Upper lobe of right lung (tissue), 1 donor: ENCODE results near the gene S100A4. TPM values are rescaled to one million over a fixed set of nuclear protein-coding genes. Genes with fewer than 3 reads are reported as not detected.

Experiments
- ATAC-seq: fragments of 200-7000 bp; cut with Tn5 transposase; one replicate; pipeline ENCODE4 v1.9.1; 2020; ENCODE audit warnings: mild to moderate bottlenecking, moderate library complexity
- DNase-seq: peaks from one replicate; pipeline ENCODE4 v3.0.0-alpha.2; 2020
- H3K27ac ChIP-seq: fragments of 200-600 bp; one replicate; pipeline ENCODE4 v1.8.0; 2022
- H3K27me3 ChIP-seq: fragments of 200-600 bp; one replicate; pipeline ENCODE4 v1.8.0; 2022; ENCODE audit warnings: mild to moderate bottlenecking
- H3K36me3 ChIP-seq: fragments of 200-600 bp; one replicate; pipeline ENCODE4 v1.8.0; 2022
- H3K4me1 ChIP-seq: fragments of 200-600 bp; one replicate; pipeline ENCODE4 v1.8.0; 2022
- H3K4me3 ChIP-seq: fragments of 200-600 bp; one replicate; pipeline ENCODE4 v1.8.0; 2022; ENCODE audit warnings: mild to moderate bottlenecking
- H3K9me3 ChIP-seq: fragments of 200-600 bp; one replicate; pipeline ENCODE4 v1.8.0; 2022
- CTCF ChIP-seq: fragments of 200-600 bp; IDR thresholded peaks from one replicate; pipeline ENCODE4 v1.8.0; 2022; ENCODE audit warnings: antibody characterized with exemption
- intact Hi-C: fragments of 100-400 bp; cut with DNase I; formaldehyde crosslinking; loops from one replicate; pipeline ENCODE4 v1.11.0; 2022
- total RNA-seq: library from RNA; stranded (reverse); fragmentation: NEBNext Ultra II Directional; extraction: Animal tissue kit (Norgen Biotek cat#: 25700); gene quantifications from one replicate; pipeline ENCODE4 v1.2.1, GENCODE V29; 2021
- donor health status: DM: no; HTN: yes; CAD: no; lungs with severe emphysema.

The S100A4 gene
- total RNA-seq, 1 donor from 2014 or later: 377 TPM

DNA sequence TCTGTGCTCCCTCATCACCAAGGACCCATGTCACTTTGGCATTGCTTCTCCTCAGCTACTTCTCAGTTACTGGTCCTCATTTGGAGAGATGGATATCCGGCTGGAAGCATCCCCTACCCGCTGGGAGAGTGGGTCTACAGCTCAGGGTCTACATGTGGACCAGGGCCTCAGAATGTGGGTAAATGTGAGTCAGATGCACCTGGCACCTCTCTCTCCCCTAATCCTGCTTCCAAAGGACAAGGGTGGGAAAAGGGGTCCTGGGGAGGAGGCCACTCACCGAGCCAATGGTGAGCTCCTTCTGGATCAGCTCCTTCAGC is 10.7 kb downstream of the S100A4 start:
- Histone ChIP-seq H3K36me3 (peaks cover 10% of the 10 kb centered on the region), H3K9me3 (no peaks in the 10 kb centered on the region), H3K27ac (peak overlapping the region; percentile 99), H3K4me1 (peaks cover 40% of the 10 kb centered on the region), H3K4me3 (peak overlapping the region; percentile 87), H3K27me3 (no peaks in the 10 kb centered on the region)
- no peak for TF ChIP-seq CTCF
- ATAC-seq (no peak), DNase-seq (no peak)
- intact Hi-C loops: loop anchor here (5.0 kb wide), 1 partner anchor 32 kb away; the partner anchor contains the start of gene S100A2

GRCh38 chr1:153534226-153534924 is 11.2 kb downstream of the S100A4 start:
- intact Hi-C loops: loop anchor here (5.0 kb wide), 1 partner anchor 33 kb away; the partner anchor contains the start of gene S100A2
- Histone ChIP-seq H3K27ac (peak overlapping the region; percentile 99), H3K4me3 (peak overlapping the region; percentile 87), H3K27me3 (no peaks in the 10 kb centered on the region), H3K4me1 (peaks cover 40% of the 10 kb centered on the region), H3K9me3 (no peaks in the 10 kb centered on the region), H3K36me3 (peaks cover 10% of the 10 kb centered on the region)
- DNase-seq (peak; percentile 23), ATAC-seq (no peak)
- no peak for TF ChIP-seq CTCF

DNA sequence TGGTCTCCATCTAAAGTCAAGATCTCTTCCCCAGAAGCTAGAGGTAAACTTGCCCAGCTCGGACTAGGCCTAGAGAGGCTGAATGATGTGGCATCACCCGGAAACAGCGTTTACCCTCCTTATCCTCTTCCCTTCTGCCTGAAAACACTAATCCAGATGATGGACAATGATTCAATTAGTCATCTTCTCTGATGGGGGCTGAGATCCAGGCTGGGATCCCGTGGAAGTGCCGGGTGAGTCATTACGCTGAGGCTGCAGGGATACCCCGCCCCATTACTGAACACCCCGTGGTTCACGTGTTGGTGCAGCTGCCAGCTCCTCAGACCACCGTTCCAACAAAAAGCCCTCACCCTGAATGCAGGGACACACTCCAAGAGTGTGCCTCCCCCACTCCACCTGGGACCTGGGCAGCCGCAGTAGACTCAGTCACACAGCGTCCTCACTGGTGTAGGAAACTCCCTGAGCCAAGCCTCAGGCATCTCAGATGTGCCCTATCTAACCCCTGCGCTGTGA is 11.9 kb downstream of the S100A4 start:
- H3K9me3 ChIP-seq: no peaks in the 10 kb centered on the region
- peak; percentile 70 for DNase-seq
- peak overlapping the region; percentile 99 for H3K27ac ChIP-seq
- no peak for TF ChIP-seq CTCF
- H3K36me3 ChIP-seq: peaks cover 10% of the 10 kb centered on the region
- peak; percentile 0 for ATAC-seq
- no peaks in the 10 kb centered on the region for H3K27me3 ChIP-seq
- H3K4me3 ChIP-seq: peak overlapping the region; percentile 87
- peaks cover 40% of the 10 kb centered on the region for H3K4me1 ChIP-seq
- intact Hi-C loops: loop anchor here (5.0 kb wide), 1 partner anchor 34 kb away; the partner anchor contains the start of gene S100A2

GRCh38 chr1:153532769-153533599 is 12.6 kb downstream of the S100A4 start:
- no peaks in the 10 kb centered on the region for H3K9me3 ChIP-seq
- peak overlapping the region; percentile 87 for H3K4me3 ChIP-seq
- peaks cover 10% of the 10 kb centered on the region for H3K36me3 ChIP-seq
- ATAC-seq (peak; percentile 75), DNase-seq (peak; percentile 93)
- intact Hi-C loops: loop anchor here (5.0 kb wide), 1 partner anchor 34 kb away; the partner anchor contains the start of gene S100A2
- peak; percentile 87 for TF ChIP-seq CTCF
- H3K4me1 ChIP-seq: peaks cover 40% of the 10 kb centered on the region
- peak overlapping the region; percentile 99 for H3K27ac ChIP-seq
- H3K27me3 ChIP-seq: no peaks in the 10 kb centered on the region

DNA sequence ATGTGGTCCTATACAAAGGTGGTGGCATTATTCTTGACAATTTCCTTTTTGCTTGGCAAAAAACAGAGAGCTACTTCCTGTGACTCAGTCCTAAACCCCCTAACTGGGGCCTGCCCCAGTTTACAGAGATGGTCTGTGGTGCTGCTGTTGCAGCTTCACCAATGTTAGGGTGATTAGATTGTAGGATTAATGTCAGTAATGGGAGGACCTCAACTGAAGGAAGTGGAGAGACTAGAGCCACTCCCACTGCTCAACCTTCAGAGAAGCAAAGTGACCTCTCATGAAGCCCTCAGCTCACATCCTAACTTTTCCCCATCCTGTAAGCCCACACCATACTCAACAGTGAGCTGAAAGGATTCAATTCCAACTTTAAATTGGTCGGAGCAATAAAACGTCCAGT is 13.4 kb downstream of the S100A4 start:
- Histone ChIP-seq H3K4me3 (no peak overlapping the region), H3K27ac (peak overlapping the region; percentile 99), H3K27me3 (no peaks in the 10 kb centered on the region), H3K36me3 (peaks cover 10% of the 10 kb centered on the region), H3K9me3 (no peaks in the 10 kb centered on the region), H3K4me1 (peaks cover 40% of the 10 kb centered on the region)
- intact Hi-C loops: loop anchor here (5.0 kb wide), 1 partner anchor 35 kb away; the partner anchor contains the start of gene S100A2
- ATAC-seq (no peak), DNase-seq (peak; percentile 6)
- no peak for TF ChIP-seq CTCF
